Rectal smooth muscle tissue (tissue), 1 donor: ENCODE measurements around the gene GPC1.

Experiments
- H3K27ac ChIP-seq: one replicate; pipeline ENCODE4 v1.7.0; 2013; ENCODE audit warnings: low read depth, low read length, inconsistent platforms
- H3K27me3 ChIP-seq: one replicate; pipeline ENCODE4 v1.7.0; 2013; ENCODE audit warnings: low read length; ENCODE audit not compliant: control insufficient read depth, insufficient read depth
- H3K36me3 ChIP-seq: one replicate; pipeline ENCODE4 v1.7.0; 2013; ENCODE audit warnings: low read length; ENCODE audit not compliant: control insufficient read depth, insufficient read depth
- H3K4me1 ChIP-seq: one replicate; pipeline ENCODE4 v1.7.0; 2013; ENCODE audit warnings: low read length; ENCODE audit not compliant: control insufficient read depth, insufficient read depth
- H3K4me3 ChIP-seq: one replicate; pipeline ENCODE4 v1.7.0; 2013; ENCODE audit warnings: low read length
- H3K9ac ChIP-seq: one replicate; pipeline ENCODE4 v1.7.0; 2013; ENCODE audit warnings: low read length

The GPC1 gene

DNA sequence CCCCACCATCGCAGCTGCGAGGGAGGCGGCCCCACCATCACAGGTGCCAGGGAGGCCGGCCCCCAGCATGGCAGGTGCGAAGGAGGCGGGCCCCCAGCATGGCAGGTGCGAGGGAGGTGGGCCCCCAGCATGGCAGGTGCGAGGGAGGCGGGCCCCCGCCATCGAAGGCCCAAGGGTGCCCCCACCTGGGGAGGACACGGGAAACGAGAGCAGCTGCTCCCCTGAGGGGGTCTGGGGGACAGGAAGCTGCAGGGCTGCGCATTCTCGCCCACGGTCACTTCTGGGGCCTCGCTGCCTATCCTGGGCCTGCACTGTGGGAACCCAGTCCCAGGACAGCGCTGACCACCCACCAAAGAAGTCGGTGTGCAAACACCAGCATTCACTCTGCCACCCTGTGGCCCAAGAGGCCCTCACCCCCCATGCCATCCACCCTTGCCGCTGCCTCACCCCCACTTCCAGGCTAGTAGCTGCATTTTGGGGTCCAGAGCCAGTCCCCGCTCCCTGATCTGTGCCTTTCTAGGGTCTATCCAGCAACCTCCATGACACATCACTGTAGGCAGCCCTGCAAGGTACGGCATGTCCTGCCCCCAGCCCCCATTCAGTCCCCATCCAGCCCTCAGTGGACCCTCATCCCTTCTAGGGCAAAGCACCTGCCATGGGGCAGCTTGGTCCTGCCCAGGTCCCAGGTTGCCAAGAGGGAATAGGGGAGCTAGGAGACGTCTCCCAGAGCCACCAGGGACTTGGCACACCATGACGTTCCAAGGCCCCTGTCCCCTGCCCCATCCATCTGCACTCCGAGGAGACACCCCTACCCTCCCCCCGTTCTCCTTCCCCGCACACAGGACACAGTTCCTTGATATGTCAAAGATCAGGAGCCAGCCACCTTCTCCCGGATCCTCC lies 24.0 kb upstream of the GPC1 start:
- H3K9ac ChIP-seq: no peak overlapping the region
- H3K27ac ChIP-seq: no peak overlapping the region

DNA sequence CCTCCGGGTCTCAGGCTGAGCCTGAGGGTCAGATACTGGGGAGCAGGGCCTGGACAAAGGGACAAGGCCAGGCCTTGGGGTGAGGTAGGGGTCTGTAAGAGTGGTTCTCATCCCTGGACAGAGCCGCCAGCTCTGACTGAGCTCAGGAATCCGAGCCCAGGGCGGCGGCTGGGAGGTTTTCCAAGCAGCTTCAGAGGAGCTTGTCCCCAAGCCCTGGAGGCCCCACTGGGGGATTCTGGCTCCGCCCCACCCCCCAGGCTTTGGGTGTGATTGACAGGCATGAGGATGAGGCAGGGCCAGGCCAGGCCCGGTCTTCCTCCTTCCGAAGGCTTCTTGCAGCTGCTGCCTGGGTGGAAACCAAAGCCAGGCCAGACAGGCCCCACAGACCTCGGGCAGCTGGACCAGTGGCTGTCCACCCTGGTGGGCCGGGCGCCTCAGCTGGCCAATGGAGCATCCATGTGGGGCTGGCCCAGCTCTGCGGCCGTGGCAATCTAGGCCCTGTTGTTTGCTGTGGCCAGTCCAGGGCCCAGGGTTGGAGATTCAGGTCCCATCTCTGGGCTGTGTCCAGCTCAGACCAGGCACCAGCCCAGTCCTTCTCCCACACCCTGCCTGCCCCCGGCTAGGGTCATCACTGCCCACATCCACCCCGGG lies 23.1 kb upstream of the GPC1 start:
- no peak overlapping the region for H3K4me3 ChIP-seq
- H3K4me1 ChIP-seq: no peaks in the 10 kb centered on the region
- H3K9ac ChIP-seq: no peak overlapping the region
- H3K36me3 ChIP-seq: no peaks in the 10 kb centered on the region
- no peaks in the 10 kb centered on the region for H3K27me3 ChIP-seq
- H3K27ac ChIP-seq: no peak overlapping the region

More for the DNA sequence above, 24.0 kb upstream of the GPC1 start:
- H3K4me3 ChIP-seq: no peak overlapping the region
- no peaks in the 10 kb centered on the region for H3K27me3 ChIP-seq
- no peaks in the 10 kb centered on the region for H3K4me1 ChIP-seq
- H3K36me3 ChIP-seq: no peaks in the 10 kb centered on the region

DNA sequence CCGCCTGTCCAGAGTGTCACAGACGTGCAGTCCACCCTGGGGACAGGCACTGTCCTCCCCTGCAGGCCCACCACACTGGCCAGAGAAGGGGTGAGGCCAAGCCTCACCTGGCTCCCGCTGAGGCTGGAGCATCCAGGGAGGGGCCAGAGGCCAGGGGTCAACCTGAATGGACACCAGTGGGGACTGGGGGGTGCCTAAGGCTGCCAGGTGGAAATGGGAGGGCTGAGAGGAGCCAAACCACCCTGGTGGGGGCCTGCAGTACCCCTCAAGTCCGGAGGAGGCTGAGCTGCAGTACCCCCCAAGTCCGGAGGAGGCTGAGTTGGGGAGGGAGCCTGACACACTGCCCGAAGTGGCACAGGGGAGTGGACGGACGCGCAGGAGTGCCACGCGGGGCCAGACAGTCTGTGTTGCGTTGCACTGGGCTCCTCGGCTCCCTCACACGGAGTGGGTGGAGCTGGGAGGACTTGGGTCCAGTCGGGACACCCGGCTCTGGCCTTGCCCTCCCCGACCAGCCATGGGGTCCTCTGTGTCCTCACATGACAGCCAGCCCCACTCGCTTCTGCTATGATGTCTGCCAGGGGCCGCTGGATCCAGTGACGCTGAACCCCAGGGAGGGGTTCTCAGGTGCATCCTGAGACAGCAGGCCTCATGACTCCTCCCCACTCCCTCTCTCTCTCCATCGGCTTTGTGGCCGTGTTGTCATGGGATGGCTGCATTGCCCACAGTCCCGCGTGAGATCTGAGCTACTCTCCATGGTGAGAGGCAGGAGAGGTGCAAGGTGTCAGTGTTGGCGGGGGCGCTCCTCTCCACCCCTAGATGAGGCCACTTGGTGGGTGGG lies 22.3 kb upstream of the GPC1 start:
- Histone ChIP-seq H3K4me3 (no peak overlapping the region), H3K27ac (no peak overlapping the region), H3K4me1 (no peaks in the 10 kb centered on the region), H3K9ac (no peak overlapping the region), H3K36me3 (no peaks in the 10 kb centered on the region), H3K27me3 (no peaks in the 10 kb centered on the region)

DNA sequence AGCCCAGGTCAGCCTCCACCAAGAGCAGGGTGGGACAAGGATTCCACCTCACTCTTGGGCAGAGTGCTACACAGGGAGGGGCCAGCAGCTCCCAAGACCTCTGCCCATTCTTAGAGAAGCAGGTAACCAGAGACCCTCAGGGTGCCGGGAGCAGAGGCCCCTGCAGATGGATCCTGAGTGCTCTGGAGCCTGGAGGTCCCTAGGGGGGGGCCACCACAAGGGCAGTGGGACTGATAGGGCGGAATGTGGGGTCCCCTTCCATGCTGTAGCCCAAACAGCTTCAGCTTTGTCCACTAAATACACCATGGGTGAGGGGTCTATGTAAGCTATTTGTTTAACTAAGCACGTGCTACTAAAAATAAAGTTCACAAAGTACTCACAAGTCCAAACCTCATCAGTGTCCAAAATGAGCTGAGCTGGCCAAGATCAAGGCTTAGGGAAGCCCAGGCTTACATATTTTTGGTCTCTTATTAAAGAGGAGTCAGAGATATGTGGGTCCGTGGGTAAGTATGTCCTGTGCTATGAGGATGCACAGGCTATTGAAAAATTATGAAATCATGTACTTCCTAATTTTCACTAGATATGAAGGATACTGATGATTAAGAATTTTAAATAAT lies 21.5 kb upstream of the GPC1 start:
- Histone ChIP-seq H3K4me3 (no peak overlapping the region), H3K9ac (no peak overlapping the region), H3K36me3 (no peaks in the 10 kb centered on the region), H3K4me1 (no peaks in the 10 kb centered on the region), H3K27me3 (no peaks in the 10 kb centered on the region), H3K27ac (no peak overlapping the region)

DNA sequence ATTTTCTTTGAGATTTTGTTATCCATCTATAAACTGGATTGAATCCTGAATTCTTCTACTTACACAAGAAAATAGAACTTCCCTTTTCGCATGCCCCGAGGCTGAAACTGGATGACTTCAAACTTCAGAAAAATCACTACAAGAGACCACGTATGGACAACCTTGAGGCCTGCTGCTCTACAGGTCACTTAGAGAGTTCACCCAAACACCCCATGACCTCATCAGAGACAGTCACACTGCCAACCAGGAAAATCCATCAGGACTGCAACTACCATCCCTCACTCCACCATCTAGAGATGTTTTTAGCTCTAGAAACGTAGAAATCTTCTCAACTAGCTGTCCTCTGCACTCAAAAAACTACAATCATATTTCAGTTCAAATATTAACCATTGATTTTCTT lies 18.6 kb upstream of the GPC1 start:
- no peaks in the 10 kb centered on the region for H3K27me3 ChIP-seq
- H3K36me3 ChIP-seq: no peaks in the 10 kb centered on the region
- H3K4me1 ChIP-seq: no peaks in the 10 kb centered on the region
- H3K4me3 ChIP-seq: no peak overlapping the region
- no peak overlapping the region for H3K27ac ChIP-seq
- no peak overlapping the region for H3K9ac ChIP-seq

DNA sequence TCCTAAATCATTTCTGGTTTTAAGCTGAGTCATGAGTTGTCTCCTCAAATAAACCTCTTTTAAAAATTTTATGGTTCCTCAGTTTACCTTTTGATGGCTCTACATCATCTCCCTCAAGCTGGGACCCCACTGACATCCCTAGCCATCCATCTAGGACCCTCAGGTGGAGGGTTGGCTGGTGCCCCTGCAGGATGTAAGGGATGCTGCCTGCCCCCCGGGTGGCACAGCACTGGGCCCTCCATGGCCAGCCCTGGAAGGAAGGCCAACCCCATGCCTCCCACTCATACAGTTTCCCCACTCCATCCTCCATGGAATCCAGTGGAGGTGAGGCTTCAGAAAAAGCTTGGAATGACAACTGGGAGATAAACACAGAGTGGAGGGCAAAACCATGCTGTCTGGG lies 17.2 kb upstream of the GPC1 start:
- Histone ChIP-seq H3K36me3 (no peaks in the 10 kb centered on the region), H3K4me3 (no peak overlapping the region), H3K27ac (no peak overlapping the region), H3K27me3 (no peaks in the 10 kb centered on the region), H3K4me1 (no peaks in the 10 kb centered on the region), H3K9ac (no peak overlapping the region)

DNA sequence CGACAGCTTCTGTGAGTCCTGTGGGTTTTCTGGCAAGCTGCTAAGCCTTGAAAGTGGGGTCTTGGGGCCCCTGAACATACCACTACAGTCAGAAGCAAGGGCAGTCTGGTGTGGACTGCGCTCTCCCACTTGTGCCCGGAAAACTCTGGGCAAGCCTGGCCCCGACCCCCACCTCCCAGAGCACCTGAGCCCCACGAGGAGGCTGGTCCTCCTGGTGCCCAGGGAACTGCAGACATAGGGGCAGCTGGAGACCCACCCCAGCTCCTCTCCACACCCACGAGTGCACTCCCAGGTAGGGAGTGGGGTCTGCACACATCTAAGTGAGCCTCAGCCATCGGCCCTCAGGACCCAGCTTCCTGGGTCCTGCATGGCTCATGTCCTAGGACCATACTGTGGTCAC lies 16.2 kb upstream of the GPC1 start:
- Histone ChIP-seq H3K27me3 (no peaks in the 10 kb centered on the region), H3K4me1 (no peaks in the 10 kb centered on the region), H3K27ac (no peak overlapping the region), H3K9ac (no peak overlapping the region), H3K4me3 (no peak overlapping the region), H3K36me3 (no peaks in the 10 kb centered on the region)

DNA sequence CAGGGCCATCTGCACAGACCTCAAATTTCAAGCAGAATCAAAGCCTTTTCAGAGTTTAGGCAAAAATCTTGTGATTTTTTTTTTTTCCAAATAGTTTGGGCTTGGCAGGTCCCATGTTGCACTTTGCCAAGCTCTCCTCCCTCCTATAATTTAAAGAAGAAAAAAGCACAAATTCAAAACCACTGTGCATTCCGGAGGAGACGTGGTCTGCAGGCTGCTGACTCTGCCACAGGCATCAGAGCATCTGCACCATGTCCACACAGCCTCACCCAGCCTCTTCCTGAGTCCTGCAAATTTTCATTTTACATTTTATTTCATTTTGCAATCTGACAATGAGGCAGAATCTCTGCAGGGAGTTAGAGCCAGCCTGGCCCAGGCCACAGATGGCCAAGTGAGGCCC lies 15.7 kb upstream of the GPC1 start:
- H3K4me1 ChIP-seq: no peaks in the 10 kb centered on the region
- H3K4me3 ChIP-seq: no peak overlapping the region
- no peaks in the 10 kb centered on the region for H3K36me3 ChIP-seq
- no peak overlapping the region for H3K27ac ChIP-seq
- no peaks in the 10 kb centered on the region for H3K27me3 ChIP-seq
- no peak overlapping the region for H3K9ac ChIP-seq

DNA sequence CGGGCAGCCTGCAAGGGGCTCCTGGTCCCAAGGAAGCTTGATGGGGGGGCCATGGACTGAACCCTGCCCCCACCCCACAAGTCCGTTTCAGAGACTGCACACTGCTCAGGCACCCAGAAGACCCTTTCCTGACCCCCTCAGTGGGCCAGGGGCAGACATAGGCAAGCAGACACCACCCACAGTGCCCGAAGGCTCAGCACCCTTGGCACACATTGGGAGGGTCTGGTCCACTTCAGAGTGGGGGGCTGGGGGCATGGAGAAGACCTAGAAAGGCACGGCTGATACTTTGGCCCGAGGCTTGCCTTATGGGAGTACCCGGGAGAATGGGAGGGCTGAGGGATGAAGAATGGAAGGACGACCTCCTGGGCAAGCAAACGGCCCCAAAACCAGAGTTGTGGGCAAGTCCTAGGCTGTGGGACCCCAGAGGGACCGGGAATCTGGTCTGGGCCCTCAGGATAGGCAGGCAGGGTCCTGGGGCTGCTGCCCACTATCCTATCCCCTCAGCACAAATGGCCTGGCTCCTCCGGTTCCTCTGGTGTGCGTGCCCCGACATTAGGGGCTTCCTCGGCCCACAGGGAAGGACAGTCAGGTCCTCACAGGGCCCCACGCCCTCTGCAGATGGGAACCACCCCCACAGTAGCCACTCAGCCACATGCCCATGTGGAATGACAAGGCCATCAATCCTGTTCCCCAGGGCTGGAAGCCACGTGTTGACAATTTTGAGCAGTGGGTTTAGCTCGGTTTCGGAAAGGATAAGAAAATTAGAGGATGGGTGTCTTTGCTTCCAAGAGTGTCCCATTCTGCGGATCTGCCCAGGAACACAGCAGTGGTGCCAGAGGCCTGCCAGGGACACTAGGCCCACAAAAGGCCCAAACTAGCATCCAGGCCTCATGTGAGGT lies 15.0 kb upstream of the GPC1 start:
- Histone ChIP-seq H3K27ac (no peak overlapping the region), H3K27me3 (no peaks in the 10 kb centered on the region), H3K36me3 (no peaks in the 10 kb centered on the region), H3K4me3 (no peak overlapping the region), H3K4me1 (no peaks in the 10 kb centered on the region), H3K9ac (no peak overlapping the region)

DNA sequence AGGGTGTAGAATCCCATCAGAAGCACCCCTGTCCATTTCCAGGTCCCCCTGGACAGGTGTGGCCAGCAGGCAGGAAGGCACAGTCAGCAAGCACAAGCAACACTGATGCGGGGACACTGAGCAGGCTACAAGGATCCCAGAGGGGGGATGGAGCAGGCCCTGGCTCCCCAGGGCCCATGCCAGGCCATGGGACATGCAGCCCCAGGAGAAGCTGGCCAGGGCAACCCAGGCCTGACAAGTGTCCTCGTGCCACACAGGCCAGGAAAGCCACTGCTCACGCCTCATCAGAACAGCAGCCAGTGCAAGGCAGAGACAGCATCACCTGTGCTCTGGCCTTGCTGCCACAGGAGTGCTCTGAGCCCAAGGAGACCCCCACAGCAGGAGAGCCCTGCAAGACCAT lies 14.1 kb upstream of the GPC1 start:
- Histone ChIP-seq H3K36me3 (no peaks in the 10 kb centered on the region), H3K9ac (no peak overlapping the region), H3K4me1 (no peaks in the 10 kb centered on the region), H3K27ac (no peak overlapping the region), H3K27me3 (no peaks in the 10 kb centered on the region), H3K4me3 (no peak overlapping the region)

DNA sequence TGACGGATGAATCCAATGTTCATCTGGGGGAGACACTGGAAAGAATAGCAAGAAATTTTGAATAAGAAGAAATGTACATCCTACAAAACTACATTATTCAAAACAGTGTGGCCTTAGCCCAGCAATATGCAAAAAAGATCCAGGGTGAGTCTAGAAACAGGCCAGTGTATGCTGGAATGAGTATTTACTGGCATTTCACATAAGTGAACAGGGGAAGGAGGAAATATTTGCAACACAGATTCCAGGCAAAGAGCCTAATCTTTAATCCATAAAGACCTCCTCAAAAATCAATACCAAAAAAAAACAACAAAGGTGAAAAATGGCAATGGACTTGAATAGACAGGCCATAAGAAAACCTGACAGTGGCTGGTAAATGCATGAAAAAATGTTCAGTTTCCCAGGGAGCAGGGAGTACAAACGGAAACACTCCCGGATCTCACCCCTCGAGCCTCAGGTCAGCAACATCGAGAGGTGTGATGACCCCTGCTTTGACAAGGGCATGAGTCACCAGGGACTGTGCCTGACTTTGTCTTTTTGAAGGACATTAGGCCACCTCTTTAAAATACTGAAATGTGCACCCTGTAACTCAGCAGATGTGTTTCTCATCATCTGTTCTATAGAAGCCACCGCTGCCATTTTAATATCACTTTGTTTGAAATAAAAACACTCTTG lies 12.7 kb upstream of the GPC1 start:
- Histone ChIP-seq H3K9ac (no peak overlapping the region), H3K27me3 (no peaks in the 10 kb centered on the region)

More for the DNA sequence above, 12.7 kb upstream of the GPC1 start:
- Histone ChIP-seq H3K4me3 (no peak overlapping the region), H3K27ac (no peak overlapping the region), H3K36me3 (no peaks in the 10 kb centered on the region), H3K4me1 (no peaks in the 10 kb centered on the region)
